K562 (cell line): ENCODE measurements around the gene CNR2.
"Not testable (repeated sequence)": the region's sequence is repeated elsewhere in the genome, so short reads cannot be mapped to it uniquely, and the experiment has no call there.

Experiments
- MAFK ChIP-seq: IDR thresholded peaks from 2 replicates; pipeline ENCODE4 v1.6.1; 2011; ENCODE audit warnings: low read length, improper control_type of control experiment
- NCOA1 ChIP-seq: fragments of 450-650 bp; IDR thresholded peaks from 2 replicates; pipeline ENCODE4 v1.6.1; 2016; ENCODE audit warnings: low read depth
- SRF ChIP-seq, 2 experiments: fragments of 250-450, 450-650 bp in 1 of 2; sonication (Bioruptor Pico) in 1 of 2; sonication (generic) in 1 of 2; formaldehyde crosslinking; IDR thresholded peaks; 2 replicates each; pipeline versions ENCODE4 v1.5.0 to v1.5.1; 2020 to 2022; ENCODE audit warnings: mild to moderate bottlenecking in 1 of 2, missing genetic modification reagents in 1 of 2
- YY1 ChIP-seq, 3 experiments: IDR thresholded peaks; 2 replicates each; pipeline ENCODE4 v1.6.1; 2011; ENCODE audit warnings: low read length in 2 of 3, mild to moderate bottlenecking in 2 of 3, moderate library complexity in 2 of 3, borderline replicate concordance in 1 of 3, control low read depth in 1 of 3, low read depth in 1 of 3; ENCODE audit not compliant: insufficient read depth in 3 of 3, insufficient replicate concordance in 2 of 3, control insufficient read depth in 1 of 3, insufficient read length in 1 of 3; ENCODE audit errors: extremely low read depth in 1 of 3
- ZNF511 ChIP-seq: sonication (generic); formaldehyde crosslinking; IDR thresholded peaks from 2 replicates; pipeline ENCODE4 v1.8.0; 2022; ENCODE audit warnings: mild to moderate bottlenecking, missing genetic modification reagents
- TF ChIP-seq, protein P1 (sequence below), 3 experiments: IDR thresholded peaks in 2 of 3; conservative IDR thresholded peaks in 1 of 3; 2 replicates each; pipeline ENCODE4 v1.5.1; 2011 to 2012; ENCODE audit warnings: low read length in 3 of 3, mild to moderate bottlenecking in 3 of 3, control low read depth in 2 of 3, improper control_type of control experiment in 1 of 3, inconsistent platforms in 1 of 3, low read depth in 1 of 3, mixed read lengths in 1 of 3, moderate library complexity in 1 of 3; ENCODE audit not compliant: insufficient read depth in 2 of 3

GRCh38 chr1:23834156-23834555 is 79.0 kb downstream of the CNR2 start:
- TF ChIP-seq NCOA1; ZNF511 (CRISPR knock-in tag); MAFK; YY1 (IDR thresholded peaks at IDR 0.05; ENCODE audit: borderline replicate concordance in 1 of 3, control insufficient read depth in 1 of 3, extremely low read depth in 1 of 3, insufficient read depth in 3 of 3, insufficient read length in 1 of 3, insufficient replicate concordance in 2 of 3, low read depth in 1 of 3, low read length in 2 of 3); SRF (CRISPR knock-in tag; IDR thresholded peaks at IDR 0.05): not testable (repeated sequence)
- TF ChIP-seq, protein P1, sequence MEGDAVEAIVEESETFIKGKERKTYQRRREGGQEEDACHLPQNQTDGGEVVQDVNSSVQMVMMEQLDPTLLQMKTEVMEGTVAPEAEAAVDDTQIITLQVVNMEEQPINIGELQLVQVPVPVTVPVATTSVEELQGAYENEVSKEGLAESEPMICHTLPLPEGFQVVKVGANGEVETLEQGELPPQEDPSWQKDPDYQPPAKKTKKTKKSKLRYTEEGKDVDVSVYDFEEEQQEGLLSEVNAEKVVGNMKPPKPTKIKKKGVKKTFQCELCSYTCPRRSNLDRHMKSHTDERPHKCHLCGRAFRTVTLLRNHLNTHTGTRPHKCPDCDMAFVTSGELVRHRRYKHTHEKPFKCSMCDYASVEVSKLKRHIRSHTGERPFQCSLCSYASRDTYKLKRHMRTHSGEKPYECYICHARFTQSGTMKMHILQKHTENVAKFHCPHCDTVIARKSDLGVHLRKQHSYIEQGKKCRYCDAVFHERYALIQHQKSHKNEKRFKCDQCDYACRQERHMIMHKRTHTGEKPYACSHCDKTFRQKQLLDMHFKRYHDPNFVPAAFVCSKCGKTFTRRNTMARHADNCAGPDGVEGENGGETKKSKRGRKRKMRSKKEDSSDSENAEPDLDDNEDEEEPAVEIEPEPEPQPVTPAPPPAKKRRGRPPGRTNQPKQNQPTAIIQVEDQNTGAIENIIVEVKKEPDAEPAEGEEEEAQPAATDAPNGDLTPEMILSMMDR (IDR thresholded peaks at IDR 0.05 in 2 of 3, conservative IDR thresholded peaks at IDR 0.05 in 1 of 3; ENCODE audit: insufficient read depth in 2 of 3, low read depth in 1 of 3, low read length in 3 of 3): not testable (repeated sequence)
